ENCODE data around the gene METTL8.

DNA sequence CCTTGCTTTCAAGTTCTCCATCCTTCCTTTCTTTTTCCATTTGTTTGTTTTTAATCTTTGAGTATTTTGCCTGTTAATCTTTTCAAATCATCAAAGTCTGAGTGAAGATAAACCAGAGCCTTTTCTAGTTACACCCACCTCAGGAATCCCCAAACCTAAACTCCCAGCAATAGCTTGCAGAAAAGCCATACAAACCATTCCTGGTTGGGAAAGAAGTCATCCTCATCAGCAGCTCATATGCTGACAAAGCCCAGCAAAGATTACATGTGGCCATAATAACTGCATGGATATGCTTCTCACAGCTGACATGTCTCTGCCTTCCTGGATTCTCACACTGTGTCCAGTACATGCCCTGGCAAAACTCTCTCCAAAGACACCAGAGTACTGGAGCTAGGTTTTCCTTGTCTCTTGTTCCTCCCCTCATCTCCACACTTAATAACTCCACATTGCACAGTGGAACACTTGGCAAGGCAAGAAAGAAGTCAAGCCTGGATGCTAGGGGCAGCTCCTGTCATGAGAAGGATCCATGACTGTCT, 146.7 kb downstream of the METTL8 start:
- TF ChIP-seq CTCF (conservative IDR thresholded peaks at IDR 0.05) (no peak), ZFX (IDR thresholded peaks at IDR 0.05) (no peak)
